Measurements from ENCODE around the gene DEF6.

The DEF6 gene, protein sequence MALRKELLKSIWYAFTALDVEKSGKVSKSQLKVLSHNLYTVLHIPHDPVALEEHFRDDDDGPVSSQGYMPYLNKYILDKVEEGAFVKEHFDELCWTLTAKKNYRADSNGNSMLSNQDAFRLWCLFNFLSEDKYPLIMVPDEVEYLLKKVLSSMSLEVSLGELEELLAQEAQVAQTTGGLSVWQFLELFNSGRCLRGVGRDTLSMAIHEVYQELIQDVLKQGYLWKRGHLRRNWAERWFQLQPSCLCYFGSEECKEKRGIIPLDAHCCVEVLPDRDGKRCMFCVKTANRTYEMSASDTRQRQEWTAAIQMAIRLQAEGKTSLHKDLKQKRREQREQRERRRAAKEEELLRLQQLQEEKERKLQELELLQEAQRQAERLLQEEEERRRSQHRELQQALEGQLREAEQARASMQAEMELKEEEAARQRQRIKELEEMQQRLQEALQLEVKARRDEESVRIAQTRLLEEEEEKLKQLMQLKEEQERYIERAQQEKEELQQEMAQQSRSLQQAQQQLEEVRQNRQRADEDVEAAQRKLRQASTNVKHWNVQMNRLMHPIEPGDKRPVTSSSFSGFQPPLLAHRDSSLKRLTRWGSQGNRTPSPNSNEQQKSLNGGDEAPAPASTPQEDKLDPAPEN

DNA sequence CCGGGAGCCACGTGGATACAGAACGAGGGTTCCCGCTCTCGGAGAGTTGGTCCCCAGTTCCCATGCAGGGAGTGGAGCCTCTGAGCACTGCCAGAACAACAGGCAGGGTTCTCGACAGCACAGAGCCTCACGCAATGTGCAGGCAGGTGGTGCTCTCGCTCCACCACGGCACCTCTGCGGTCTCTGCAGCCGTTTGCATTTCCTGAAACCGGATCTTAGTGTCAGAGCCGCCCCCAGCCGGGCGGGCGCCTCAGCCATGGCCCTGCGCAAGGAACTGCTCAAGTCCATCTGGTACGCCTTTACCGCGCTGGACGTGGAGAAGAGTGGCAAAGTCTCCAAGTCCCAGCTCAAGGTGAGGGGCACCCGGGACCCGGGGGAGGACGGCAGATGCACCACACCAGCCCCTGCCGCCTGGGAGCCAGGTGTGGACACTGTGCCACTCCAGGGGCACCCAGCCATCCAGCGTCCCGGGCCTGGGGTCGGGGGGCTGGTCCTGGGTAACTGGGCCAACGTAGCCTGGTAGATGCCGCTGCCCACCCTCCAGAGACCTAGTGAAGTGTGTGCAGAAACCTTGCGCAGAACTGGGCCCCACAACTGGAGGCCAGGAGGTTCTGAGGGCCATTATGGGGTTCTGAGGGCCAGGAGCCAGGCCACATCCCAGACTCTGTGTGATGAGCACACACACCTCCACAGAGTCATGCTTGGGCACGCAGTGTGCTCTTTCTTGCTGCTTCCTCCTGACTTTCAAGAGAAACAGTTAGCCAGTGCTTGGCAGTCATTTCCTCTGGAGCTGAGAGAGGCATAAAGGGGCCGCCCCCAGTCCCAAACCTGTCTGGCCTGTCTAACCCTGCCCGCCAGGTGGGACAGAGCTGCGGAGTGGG lies at the start of gene DEF6:
TSS of gene DEF6 (plus strand) at position 218 of the 881 bp plus-strand sequence. CDS start at position 257, 39 bp downstream.
- peak; percentile 13 for DNase-seq (ENCODE audit: low read depth)

DNA sequence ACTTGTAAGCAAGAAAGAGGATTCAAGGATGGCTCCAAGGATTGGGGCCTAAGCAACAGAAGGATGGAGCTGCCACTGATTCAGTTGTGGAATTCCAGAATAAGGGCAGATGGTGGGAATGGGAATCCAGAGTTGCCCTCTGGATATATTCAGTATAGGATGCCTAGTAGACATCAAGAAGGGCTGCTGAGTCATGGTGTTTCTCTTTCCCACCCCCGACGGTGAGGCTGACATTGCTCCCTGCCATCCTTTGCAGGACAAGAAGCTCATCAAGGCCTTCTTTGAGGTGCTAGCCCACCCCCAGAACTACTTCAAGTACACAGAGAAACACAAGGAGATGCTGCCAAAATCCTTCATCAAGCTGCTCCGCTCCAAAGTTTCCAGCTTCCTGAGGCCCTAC lies 49.3 kb upstream of the DEF6 start:
- no peak for DNase-seq (ENCODE audit: low read depth)

- no peak for DNase-seq (ENCODE audit: low read depth)
Observed at GRCh38 chr6:35248965-35249364, 48.7 kb upstream of the DEF6 start.

- no peak for DNase-seq (ENCODE audit: low read depth)
Observed at GRCh38 chr6:35251949-35252348, 45.7 kb upstream of the DEF6 start.

GRCh38 chr6:35253249-35253648 lies 44.4 kb upstream of the DEF6 start:
- no peak for DNase-seq (ENCODE audit: low read depth)

- no peak for DNase-seq (ENCODE audit: low read depth)
Observed at GRCh38 chr6:35258336-35258735, 39.3 kb upstream of the DEF6 start.

DNA sequence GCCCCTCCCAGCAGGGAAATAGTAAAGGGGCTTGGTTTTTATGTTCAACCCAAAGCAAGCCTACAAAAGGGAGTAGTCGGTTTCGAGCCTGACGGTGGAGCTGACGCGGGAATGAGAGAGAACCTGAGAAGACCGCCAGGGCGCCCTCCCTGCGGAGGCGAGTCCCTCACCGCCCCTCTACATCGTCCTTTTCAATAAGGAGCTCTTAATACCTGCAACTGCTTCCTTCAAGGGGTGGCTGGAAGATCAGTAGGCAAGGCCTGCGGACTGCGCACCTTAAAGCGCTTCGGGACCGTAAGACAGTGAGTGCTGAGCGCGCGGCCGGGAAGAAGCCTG lies 38.8 kb upstream of the DEF6 start:
- DNase-seq (ENCODE audit: low read depth): peak; percentile 18

GRCh38 chr6:35259194-35259947 lies 38.2 kb upstream of the DEF6 start, which contains the start of gene ZNF76:
ZNF76 (plus strand) TSS chr6:35259735; CDS start chr6:35281152, 21,417 bp downstream.
- peak; percentile 74 for DNase-seq (ENCODE audit: low read depth)

DNA sequence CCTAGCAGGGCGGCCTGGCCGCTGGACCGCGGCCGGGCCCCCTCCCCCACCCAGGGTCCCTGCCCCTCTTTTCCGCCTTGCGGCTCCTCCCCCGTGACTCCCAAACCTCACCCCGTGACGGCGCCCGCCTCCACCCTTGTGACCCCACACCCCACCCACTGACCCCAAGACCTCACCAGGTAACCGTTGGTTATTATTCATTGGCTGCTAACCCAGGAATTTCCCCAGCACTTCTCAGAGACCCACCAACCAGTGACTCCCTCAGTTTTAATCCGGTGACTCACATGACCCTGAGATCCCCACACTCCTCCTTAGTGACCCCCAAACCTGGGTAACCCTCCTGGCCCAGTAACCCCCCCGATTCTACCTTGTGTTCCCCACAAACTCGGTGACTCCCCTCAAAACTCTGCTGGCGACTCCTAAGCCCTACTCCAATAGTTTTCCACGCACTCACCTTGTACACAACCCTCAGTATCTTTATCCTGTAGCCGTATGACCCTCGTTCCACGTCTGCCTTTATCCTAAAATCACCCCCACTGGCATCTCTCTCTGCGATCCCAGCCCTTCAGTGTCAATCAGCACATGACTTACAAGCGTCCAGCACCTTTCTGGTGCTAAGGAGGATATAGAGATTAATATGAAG lies 37.5 kb upstream of the DEF6 start:
- DNase-seq (ENCODE audit: low read depth): no peak

DNA sequence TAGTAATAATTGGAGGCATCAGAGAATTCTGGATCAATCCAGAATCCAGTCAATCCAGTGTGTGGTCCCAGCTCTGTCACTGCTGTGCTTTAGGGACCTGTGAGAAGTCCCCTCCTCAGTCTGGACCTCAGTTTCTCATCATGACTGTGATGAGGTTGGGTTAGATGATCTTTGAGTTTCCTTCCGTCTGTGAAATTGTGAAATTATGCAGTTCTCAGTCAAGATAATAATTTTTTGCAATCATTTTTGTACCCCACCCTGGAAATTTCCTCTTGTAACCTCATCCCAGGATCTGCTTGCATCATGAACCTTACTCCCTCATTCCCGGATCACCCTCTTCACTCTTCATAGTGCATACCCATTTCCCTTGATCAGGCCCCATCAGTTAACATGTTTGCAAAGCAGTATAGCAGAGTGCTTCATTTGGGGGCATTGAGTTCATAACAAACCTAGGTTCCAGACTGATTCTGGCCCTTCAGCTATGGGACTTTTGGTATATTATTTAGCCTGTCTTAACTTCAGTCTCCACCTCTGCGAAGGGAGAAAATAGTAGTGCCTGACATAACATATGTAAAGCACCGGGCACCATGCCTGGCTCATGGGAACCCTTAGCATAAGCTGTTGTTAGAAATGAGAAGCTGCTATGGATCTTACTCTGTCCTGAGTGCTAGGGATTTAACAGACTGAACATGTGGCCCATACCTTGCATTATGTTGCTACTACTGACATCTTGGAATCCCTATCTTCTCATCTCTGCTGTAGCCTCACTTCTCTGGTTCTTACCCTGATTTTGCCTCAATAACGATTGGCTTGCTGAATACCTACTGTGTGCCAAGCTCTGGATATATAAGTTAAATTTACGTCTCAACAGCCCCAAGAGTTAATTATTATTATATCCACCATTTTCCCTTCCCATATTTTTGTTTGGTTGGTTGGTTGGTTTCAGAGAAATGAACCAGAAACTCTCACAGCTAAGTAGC lies 36.7 kb upstream of the DEF6 start:
- no peak for DNase-seq (ENCODE audit: low read depth)

DNA sequence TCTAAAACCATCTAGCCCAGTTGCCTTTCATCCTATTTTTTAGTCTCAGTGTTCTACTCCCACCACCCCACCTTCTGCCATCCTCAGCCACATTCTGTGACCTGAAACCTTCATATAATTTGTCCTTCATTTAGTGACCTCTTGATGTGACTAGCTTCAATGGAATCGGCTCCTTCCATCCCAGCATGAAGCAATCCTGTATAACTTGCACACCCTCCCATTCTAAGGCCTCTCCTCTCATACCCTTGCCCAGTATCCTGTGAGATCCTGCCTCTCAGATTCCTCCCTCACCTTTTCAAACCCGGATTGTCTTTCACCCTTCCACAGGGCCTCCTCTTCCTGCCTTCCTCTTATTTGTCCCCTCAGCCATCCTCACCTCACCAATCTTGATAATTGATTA lies 35.0 kb upstream of the DEF6 start:
- peak; percentile 17 for DNase-seq (ENCODE audit: low read depth)

- DNase-seq (ENCODE audit: low read depth): no peak
Observed at GRCh38 chr6:35264550-35265274, 32.9 kb upstream of the DEF6 start.

- no peak for DNase-seq (ENCODE audit: low read depth)
Observed at GRCh38 chr6:35265523-35265922, 32.1 kb upstream of the DEF6 start.

DNA sequence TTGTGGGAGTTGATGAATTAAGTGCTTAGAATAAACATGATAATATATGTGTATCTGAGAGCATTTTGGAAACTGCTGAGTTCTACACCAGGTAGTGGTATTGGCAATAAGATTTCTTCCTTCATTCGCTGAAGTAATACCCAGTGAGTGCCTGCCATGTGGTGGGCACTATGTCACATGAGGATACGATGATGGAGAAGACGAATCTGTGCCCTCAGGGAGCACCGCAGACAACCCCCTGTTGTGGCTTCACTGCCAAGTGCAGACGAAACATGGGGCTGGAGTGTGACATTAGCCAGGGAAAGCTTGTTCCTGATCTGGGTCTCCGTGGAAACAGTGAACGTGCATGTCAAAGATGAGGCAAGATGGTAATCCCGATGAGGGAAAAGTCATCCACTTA lies 30.2 kb upstream of the DEF6 start:
- DNase-seq (ENCODE audit: low read depth): no peak

DNA sequence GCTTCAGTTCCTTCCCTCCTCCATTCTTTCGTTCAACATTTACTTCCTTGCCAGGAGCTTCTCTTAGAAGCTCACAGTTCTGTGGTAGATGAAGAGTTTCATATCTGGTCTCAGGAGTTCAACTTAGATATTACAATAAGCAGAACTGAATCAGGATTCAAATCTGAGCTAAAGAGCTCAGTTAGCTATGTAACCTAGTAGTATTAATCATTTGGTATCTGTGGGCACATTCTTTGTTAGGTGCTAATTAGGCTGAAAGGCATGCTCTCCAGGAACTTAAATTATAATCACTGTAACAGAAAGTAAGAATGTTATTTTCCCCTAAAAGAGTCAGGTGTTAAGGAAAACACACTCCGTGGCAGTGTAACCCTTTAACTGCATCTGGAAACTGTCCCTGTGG lies 29.7 kb upstream of the DEF6 start:
- no peak for DNase-seq (ENCODE audit: low read depth)

DNA sequence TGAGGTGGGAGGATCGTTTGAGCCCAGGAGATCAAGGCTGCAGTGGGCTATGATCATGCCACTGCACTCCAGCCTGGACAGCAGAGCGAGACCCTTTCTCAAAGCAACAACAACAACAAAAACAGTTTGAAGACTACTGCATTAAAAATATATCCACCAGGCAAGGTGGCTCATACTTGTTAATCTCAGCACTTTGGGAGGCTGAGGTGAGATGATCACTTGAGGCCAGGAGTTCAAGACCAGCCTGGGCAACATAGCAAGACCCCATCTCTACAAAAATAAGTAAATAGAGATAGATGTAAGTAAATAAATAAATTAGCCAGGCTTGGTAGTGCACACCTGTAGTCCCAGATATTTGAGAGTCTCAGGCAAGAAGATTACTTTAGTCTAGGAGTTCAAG lies 25.6 kb upstream of the DEF6 start:
- no peak for DNase-seq (ENCODE audit: low read depth)

GRCh38 chr6:35273822-35274559 lies 23.6 kb upstream of the DEF6 start:
- DNase-seq (ENCODE audit: low read depth): no peak

DNA sequence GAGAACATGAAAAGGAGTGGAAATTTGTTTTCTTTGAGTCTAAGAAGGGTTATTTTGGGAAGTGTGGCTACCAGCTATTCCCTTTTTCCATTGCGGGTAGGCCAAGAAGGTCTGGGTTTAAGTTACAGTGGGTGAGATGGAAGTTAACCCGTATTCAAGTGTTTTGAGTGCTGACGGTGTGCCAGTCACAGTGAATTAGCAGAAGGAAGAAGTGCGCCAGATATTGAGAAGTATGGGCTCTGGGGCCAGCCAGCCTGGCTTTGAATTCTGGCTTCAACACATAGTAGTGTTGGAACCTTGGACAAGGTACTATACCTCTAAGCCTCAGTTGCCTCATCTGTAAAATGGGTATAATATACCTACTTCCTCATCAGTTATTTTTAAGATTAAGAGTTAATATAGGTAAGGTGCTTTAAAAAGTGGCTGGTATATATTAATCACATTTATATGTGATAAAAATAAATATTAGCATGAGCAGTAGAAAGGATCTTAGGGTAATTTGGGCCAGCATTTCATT lies 21.8 kb upstream of the DEF6 start:
- DNase-seq (ENCODE audit: low read depth): no peak

DNA sequence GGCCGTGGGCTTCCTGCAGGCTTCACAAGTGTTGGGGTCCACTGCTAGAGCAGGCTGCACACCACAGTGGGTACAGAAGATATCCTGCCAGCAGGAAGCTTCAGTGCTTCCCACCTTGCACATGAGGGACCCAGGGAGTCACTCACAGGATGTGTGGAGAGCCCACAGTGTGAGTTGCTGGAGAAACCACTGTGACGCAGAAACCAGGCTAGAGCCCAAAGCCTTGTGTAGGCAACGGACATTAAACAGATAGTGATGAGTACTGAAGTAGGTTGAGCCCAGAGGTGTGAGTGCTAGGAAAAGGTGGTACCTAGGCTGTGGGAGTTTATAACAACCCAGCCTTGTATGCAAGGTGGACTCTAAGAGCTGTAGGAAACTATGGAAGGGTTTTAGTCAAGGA lies 18.9 kb upstream of the DEF6 start:
- DNase-seq (ENCODE audit: low read depth): no peak

Measured in GM04503 (cell line).